Activated CD4-positive, alpha-beta T cell treated with anti-CD3 and anti-CD28 coated beads for 1 hour (primary cell): ENCODE measurements around the gene NRXN3.

Source experiments
- DNase-seq: peaks from one replicate; pipeline ENCODE4 v3.0.0-alpha.2; 2020

The NRXN3 gene

DNA sequence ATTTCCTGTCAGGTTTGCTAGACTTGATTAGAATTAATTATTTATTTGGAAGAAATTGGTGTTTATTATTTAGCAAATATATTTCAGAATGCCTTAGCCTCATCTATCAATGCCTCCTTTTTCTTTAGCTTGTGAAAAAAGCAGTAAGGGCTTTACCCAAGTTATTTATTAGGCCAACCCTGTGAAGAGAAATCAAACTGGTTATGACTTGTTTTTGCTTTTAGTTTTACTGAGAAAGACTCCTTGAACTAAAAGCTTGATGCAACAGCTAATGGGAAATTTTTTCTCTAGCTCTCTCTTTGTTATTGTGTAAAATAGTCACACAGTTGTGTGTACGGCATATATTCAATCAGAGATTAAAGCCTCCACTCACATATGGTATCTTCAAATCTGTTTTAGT lies 1734.3 kb downstream of the NRXN3 start:
- DNase-seq: no peak

DNA sequence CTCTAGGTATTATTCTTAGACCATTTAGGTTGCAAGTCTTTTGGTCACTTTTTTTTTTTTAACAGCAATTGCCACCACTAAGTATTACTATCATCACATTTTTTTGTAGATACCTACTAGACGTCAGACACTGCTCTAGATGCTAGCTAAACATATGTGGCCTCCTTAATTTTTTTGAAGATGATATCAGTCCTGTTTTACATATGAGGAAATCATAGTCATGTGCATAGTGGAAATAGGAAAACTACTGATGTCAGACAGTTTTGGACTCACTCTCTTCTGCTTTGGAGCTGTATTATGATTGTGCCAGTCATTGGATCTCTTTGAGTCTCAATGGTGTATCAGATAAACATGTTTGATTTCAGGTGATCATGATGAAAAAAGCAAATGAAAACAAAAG lies 1736.8 kb downstream of the NRXN3 start:
- no peak for DNase-seq

DNA sequence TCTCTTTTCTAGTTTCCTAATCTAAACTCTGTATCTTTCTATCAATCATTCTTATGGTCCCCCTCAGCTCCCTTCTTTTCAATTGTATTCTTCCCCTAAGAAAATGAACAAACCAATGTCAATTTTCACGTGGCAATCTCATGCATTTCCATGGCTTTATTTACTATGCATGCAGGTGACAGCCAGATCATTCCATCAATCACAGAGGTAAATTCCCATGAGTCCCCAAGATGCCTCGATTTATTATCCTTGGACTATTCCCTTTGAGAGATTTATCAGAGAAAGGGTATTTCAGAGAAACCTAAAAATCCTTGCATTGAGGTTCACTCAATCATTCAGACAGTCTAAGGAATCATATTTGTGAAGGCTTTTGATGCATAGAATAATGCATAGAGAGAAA lies 1739.9 kb downstream of the NRXN3 start:
- no peak for DNase-seq

DNA sequence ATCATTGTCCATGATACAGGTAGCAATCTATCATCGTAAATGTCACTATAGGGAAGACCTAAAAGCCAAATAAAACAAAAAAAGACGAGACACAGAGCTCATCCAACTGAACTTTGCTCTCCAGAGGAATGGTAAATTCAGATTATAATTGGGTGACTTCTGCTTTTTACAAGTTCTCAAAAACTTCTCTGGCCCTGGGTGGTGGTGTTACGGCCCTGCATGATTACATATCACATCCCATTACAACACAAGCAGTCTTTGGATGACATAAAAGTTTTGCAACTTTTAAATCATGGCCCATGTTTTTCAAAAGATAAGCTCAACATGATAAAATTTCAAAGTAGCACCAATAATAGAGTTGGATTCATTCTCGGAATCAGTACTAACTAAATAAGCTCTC lies 1741.6 kb downstream of the NRXN3 start:
- no peak for DNase-seq

DNA sequence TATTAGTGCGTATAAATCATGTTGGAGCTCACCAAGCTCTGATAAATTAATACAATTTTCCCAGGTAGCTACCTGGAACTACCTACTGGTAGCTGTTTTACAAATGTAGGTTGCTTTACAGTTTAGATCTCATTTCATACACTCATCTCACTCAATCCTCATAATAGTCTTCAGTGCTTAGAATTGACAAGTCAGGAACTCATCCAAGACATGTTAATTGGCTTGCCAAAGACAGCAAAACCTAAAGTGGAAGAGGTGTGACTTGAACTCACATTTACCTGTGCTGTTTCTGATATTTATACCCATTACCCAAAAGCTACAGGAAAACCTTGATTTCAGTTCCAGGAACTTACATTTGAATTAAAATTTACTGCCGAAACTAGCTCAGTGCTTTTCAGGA lies 1744.4 kb downstream of the NRXN3 start:
- no peak for DNase-seq

GRCh38 chr14:79915406-79915805 lies 1745.2 kb downstream of the NRXN3 start:
- no peak for DNase-seq

- DNase-seq: no peak
Measured at GRCh38 chr14:79916281-79916680, 1746.1 kb downstream of the NRXN3 start.

GRCh38 chr14:79916892-79917291 lies 1746.7 kb downstream of the NRXN3 start:
- DNase-seq: no peak
